PC-3 (cell line): ENCODE measurements around the gene PTH1R.

ENCODE experiments used
- EZH2 ChIP-seq: fragments of 300-600 bp; sonication (generic); IDR thresholded peaks from one replicate; pipeline ENCODE4 v1.6.1; 2017; ENCODE audit warnings: antibody characterized with exemption, mild to moderate bottlenecking, low read length; ENCODE audit not compliant: unreplicated experiment
- EZH2phosphoT487 ChIP-seq: fragments of 300-600 bp; sonication (generic); IDR thresholded peaks from 2 replicates; pipeline ENCODE4 v1.6.1; 2018; ENCODE audit warnings: mild to moderate bottlenecking, antibody characterized with exemption, low read length, borderline replicate concordance
- TF ChIP-seq, protein P1 (sequence below): fragments of 300-600 bp; sonication (generic); conservative IDR thresholded peaks from 2 replicates; pipeline ENCODE4 v1.5.1; 2017; ENCODE audit warnings: antibody characterized with exemption, low read depth, mild to moderate bottlenecking, low read length

DNA sequence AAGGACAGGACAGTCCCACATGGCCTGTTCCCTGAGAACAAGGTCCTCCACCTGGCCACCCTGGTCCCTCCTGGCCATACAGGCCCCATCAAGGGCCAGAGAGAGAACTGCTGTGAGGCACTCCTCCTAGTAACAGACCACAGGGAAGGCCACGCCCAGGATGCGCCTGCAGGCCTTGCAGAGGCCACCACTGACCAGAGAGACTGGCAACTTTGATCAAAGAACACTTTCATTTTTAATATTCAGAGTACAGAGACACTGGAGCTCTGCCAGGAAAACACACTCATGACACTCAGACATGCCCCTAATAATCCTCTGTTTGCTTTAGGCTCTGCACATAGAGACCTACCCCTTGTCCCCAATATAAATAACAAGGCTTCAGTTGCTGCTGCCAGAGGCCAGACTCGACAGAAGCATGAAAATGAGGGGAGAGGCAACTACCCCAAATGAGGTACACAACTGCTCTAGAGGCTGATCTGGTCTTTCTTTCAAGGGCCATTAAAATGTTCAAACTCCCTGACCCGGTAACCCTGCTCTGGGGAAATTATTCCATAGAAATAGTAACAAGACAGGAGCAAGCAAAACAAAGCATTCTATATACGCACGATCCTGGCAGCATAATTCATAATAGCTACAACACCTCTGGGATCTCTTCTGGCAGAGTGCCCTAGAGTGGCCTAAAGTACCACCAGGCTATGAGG, 54.3 kb downstream of the PTH1R start:
- TF ChIP-seq, protein P1, sequence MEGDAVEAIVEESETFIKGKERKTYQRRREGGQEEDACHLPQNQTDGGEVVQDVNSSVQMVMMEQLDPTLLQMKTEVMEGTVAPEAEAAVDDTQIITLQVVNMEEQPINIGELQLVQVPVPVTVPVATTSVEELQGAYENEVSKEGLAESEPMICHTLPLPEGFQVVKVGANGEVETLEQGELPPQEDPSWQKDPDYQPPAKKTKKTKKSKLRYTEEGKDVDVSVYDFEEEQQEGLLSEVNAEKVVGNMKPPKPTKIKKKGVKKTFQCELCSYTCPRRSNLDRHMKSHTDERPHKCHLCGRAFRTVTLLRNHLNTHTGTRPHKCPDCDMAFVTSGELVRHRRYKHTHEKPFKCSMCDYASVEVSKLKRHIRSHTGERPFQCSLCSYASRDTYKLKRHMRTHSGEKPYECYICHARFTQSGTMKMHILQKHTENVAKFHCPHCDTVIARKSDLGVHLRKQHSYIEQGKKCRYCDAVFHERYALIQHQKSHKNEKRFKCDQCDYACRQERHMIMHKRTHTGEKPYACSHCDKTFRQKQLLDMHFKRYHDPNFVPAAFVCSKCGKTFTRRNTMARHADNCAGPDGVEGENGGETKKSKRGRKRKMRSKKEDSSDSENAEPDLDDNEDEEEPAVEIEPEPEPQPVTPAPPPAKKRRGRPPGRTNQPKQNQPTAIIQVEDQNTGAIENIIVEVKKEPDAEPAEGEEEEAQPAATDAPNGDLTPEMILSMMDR, result no peak
- TF ChIP-seq EZH2 (no peak), EZH2phosphoT487 (no peak)
